Measurements from ENCODE around the gene PGM2L1.

The PGM2L1 gene

DNA sequence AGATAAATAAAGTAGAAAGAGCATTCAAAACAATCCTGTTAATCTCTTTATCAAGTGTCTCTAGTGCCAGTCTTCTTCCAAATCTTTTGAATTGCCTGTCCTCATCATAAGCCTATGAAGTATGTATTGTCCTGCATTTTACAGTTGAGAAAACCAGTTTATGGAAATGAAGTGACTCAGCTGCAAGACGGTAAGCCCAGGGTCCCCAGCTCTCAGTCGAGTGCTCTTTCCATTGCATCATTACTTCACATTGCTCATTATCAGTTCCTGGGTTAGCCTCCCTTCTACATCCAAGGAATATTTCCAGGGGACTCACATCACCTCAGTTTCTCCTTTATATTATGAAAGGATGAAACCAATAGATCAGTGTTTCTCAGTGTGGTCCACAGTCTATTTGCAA, 77.7 kb downstream of the PGM2L1 start:
- TF ChIP-seq, protein P1, sequence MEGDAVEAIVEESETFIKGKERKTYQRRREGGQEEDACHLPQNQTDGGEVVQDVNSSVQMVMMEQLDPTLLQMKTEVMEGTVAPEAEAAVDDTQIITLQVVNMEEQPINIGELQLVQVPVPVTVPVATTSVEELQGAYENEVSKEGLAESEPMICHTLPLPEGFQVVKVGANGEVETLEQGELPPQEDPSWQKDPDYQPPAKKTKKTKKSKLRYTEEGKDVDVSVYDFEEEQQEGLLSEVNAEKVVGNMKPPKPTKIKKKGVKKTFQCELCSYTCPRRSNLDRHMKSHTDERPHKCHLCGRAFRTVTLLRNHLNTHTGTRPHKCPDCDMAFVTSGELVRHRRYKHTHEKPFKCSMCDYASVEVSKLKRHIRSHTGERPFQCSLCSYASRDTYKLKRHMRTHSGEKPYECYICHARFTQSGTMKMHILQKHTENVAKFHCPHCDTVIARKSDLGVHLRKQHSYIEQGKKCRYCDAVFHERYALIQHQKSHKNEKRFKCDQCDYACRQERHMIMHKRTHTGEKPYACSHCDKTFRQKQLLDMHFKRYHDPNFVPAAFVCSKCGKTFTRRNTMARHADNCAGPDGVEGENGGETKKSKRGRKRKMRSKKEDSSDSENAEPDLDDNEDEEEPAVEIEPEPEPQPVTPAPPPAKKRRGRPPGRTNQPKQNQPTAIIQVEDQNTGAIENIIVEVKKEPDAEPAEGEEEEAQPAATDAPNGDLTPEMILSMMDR (IDR thresholded peaks at IDR 0.05; ENCODE audit: insufficient read depth, low read length, poor library complexity, severe bottlenecking), result no peak
- no peak for TF ChIP-seq EZH2phosphoT487 (conservative IDR thresholded peaks at IDR 0.05; ENCODE audit: low read length)
- Histone ChIP-seq H3K27me3 (ENCODE audit: low read length) (no peaks in the 10 kb centered on the region), H3K9me2 (replicated peaks; ENCODE audit: insufficient read depth, low read length) (no peaks in the 10 kb centered on the region), H3K79me2 (ENCODE audit: insufficient read depth, low read length) (no peaks in the 10 kb centered on the region), H3K4me2 (ENCODE audit: low read depth, low read length, poor library complexity, severe bottlenecking) (no peak overlapping the region), H2AFZ (ENCODE audit: low read depth, low read length, severe bottlenecking) (no peak overlapping the region), H3K9me3 (ENCODE audit: insufficient read depth, low read length) (peaks cover 10% of the 10 kb centered on the region; the same call in 1 of the 2 replicates), H4K20me1 (ENCODE audit: low read depth, low read length) (no peaks in the 10 kb centered on the region), H3K4me3 (ENCODE audit: insufficient read depth, low read length, poor library complexity, severe bottlenecking) (no peak overlapping the region), H3K36me3 (ENCODE audit: low read length) (no peaks in the 10 kb centered on the region; the same call in 1 of the 2 replicates), H3F3A (ENCODE audit: insufficient read depth) (no peaks in the 10 kb centered on the region), H3K27ac (ENCODE audit: low read depth, low read length) (no peak overlapping the region), H3K9ac (ENCODE audit: low read length) (no peak overlapping the region)

DNA sequence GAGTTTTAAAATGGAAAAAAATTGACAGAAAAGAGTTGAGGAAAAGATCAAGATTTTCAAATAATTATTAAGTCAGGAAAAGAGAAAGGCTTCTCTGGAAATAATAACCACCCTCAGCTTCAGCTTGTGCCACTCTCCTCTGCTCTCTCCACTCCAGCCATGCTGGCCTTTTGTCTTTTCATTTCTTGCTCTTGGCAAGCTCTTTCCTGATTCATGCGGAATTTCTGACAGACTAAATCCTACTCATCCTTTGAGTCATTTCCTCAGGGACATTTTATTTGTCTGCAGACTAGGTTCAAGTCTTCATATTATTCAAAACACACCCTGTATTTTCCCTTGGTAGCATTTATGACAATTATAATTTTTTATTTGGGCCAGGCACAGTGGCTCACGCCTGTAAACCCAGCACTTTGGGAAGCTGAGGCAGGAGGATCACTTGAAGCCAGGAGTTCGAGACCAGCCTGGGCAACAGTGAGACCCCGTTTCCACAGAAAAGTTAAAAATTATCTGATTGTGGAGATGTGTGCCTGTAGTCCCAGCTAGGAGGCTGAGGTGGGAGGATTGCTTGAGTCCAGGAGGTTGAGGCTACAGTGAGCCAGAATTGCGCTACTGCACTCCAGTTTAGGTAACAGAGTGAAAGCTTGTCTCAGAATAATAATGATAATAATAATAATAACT, 79.0 kb downstream of the PGM2L1 start:
- TF ChIP-seq EZH2phosphoT487 (conservative IDR thresholded peaks at IDR 0.05; ENCODE audit: low read length), result no peak
- Histone ChIP-seq H3K27ac (ENCODE audit: low read depth, low read length) (no peak overlapping the region), H3K9ac (ENCODE audit: low read length) (no peak overlapping the region), H4K20me1 (ENCODE audit: low read depth, low read length) (no peaks in the 10 kb centered on the region), H3F3A (ENCODE audit: insufficient read depth) (no peaks in the 10 kb centered on the region), H3K9me3 (ENCODE audit: insufficient read depth, low read length) (peaks cover 10% of the 10 kb centered on the region; the same call in 1 of the 2 replicates), H3K79me2 (ENCODE audit: insufficient read depth, low read length) (no peaks in the 10 kb centered on the region), H3K27me3 (ENCODE audit: low read length) (no peaks in the 10 kb centered on the region), H3K4me2 (ENCODE audit: low read depth, low read length, poor library complexity, severe bottlenecking) (no peak overlapping the region), H2AFZ (ENCODE audit: low read depth, low read length, severe bottlenecking) (no peak overlapping the region), H3K9me2 (replicated peaks; ENCODE audit: insufficient read depth, low read length) (no peaks in the 10 kb centered on the region), H3K4me3 (ENCODE audit: insufficient read depth, low read length, poor library complexity, severe bottlenecking) (no peak overlapping the region), H3K36me3 (ENCODE audit: low read length) (no peaks in the 10 kb centered on the region; the same call in 1 of the 2 replicates)

DNA sequence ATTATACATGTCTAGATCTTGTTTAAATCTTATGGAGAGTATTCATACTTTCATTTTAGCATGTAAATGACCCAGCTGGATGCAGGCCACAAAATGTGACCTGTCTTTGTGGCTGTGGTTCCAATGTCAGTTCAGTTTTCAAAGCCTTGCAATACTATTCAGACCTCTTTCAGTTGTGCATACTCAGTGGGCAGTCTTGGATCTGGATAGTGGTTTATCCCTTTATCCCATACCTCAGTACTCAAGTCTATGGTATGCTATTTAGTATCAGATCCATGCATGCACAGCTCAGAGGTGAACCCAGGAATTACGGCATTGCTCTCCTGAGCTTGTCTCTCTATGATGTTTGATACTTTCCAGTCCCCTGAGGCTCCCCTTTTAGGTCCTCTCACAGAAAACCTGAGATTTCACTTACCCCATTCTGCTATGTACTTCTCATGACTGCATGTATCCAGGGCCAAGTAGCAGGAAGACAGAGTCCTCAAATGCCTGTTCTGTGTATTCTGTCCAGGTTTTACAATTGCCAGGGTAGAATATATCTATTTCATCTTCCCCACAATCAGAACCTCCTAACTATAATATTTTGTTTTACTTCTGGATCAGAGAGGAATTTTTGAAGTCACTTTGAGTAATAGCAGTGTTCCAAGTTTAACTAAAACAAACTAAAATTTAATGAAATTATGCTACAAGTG, 79.8 kb downstream of the PGM2L1 start:
- H3K9me2 ChIP-seq (replicated peaks; ENCODE audit: insufficient read depth, low read length), result no peaks in the 10 kb centered on the region
- no peak overlapping the region for H2AFZ ChIP-seq (ENCODE audit: low read depth, low read length, severe bottlenecking)
- H3K4me3 ChIP-seq (ENCODE audit: insufficient read depth, low read length, poor library complexity, severe bottlenecking), result no peak overlapping the region
- H3K36me3 ChIP-seq (ENCODE audit: low read length), result no peaks in the 10 kb centered on the region; the same call in 1 of the 2 replicates
- no peak overlapping the region for H3K9ac ChIP-seq (ENCODE audit: low read length)
- no peak overlapping the region for H3K27ac ChIP-seq (ENCODE audit: low read depth, low read length)
- H4K20me1 ChIP-seq (ENCODE audit: low read depth, low read length), result no peaks in the 10 kb centered on the region
- H3K4me2 ChIP-seq (ENCODE audit: low read depth, low read length, poor library complexity, severe bottlenecking), result no peak overlapping the region
- TF ChIP-seq, protein P1 (IDR thresholded peaks at IDR 0.05; ENCODE audit: insufficient read depth, low read length, poor library complexity, severe bottlenecking), result no peak
- no peak for TF ChIP-seq EZH2phosphoT487 (conservative IDR thresholded peaks at IDR 0.05; ENCODE audit: low read length)
- H3K27me3 ChIP-seq (ENCODE audit: low read length), result no peaks in the 10 kb centered on the region
- no peaks in the 10 kb centered on the region for H3F3A ChIP-seq (ENCODE audit: insufficient read depth)
- H3K79me2 ChIP-seq (ENCODE audit: insufficient read depth, low read length), result no peaks in the 10 kb centered on the region
- H3K9me3 ChIP-seq (ENCODE audit: insufficient read depth, low read length), result peaks cover 10% of the 10 kb centered on the region; the same call in 1 of the 2 replicates
